Thyroid gland (tissue), 4 donors: ENCODE data around the gene INPP4B. TPM values are rescaled to one million over a fixed set of nuclear protein-coding genes. Genes with fewer than 3 reads are reported as not detected.

Experiments
- DNase-seq, 2 donors: peaks; one replicate each; pipeline ENCODE4 v3.0.0-alpha.2; 2019
- H3K27ac ChIP-seq, 3 donors: fragments of 200-600 bp; sonication (generic); 1 replicate in 2 of 3; 2 replicates in 1 of 3; pipeline ENCODE4 v1.5.1; 2016 to 2019; ENCODE audit warnings: mild to moderate bottlenecking in 1 of 3, moderate library complexity in 1 of 3
- H3K27me3 ChIP-seq: fragments of 200-600 bp; sonication (generic); one replicate; pipeline ENCODE4 v1.5.1; 2019
- H3K36me3 ChIP-seq, 2 donors: fragments of 200-600 bp; sonication (generic); one replicate each; pipeline ENCODE4 v1.5.1; 2016 to 2019
- H3K4me1 ChIP-seq, 2 donors: fragments of 200-600 bp; sonication (generic); one replicate each; pipeline ENCODE4 v1.5.1; 2017 to 2019
- H3K4me3 ChIP-seq, 3 donors: fragments of 200-600 bp; sonication (generic); replicated peaks in 1 of 3; 1 replicate in 2 of 3; 2 replicates in 1 of 3; pipeline ENCODE4 v1.5.1; 2016; ENCODE audit warnings: mild to moderate bottlenecking in 1 of 3
- H3K9me3 ChIP-seq: fragments of 200-600 bp; sonication (generic); one replicate; pipeline ENCODE4 v1.5.1; 2017
- CTCF ChIP-seq, 6 experiments: fragments of 200-600 bp in 3 of 6; fragments of 450-650 bp in 3 of 6; sonication (generic) in 3 of 6; IDR thresholded peaks; one replicate each; pipeline ENCODE4 v1.5.1; 2016 to 2019; ENCODE audit warnings: antibody characterized with exemption in 6 of 6, mild to moderate bottlenecking in 2 of 6, inconsistent platforms in 1 of 6, moderate library complexity in 1 of 6
- POLR2A ChIP-seq, 2 donors: fragments of 450-650 bp; IDR thresholded peaks; one replicate each; pipeline ENCODE4 v1.6.1; 2017; ENCODE audit warnings: antibody characterized with exemption in 2 of 2, mild to moderate bottlenecking in 2 of 2, moderate library complexity in 1 of 2
- WGBS, 2 donors: methylation state at CpG; one replicate each; pipeline ENCODE4 v1.1.5; 2017; 5-methylcytosine and 5-hydroxymethylcytosine counted together
- intact Hi-C: fragments of 100-400 bp; cut with DNase I; formaldehyde crosslinking; loops from one replicate; pipeline ENCODE4 v1.15.1; 2023
- total RNA-seq, 4 donors: library from RNA; depleted of rRNA; stranded (reverse); fragments of >200 nt; gene quantifications; one replicate each; pipeline ENCODE4 v1.2.3, GENCODE V29; 2016

The INPP4B gene
- total RNA-seq, 4 donors from 2014 or later: 8.0 to 22.1 (median 12.0) TPM

GRCh38 chr4:142354794-142355420 lies 491.2 kb downstream of the INPP4B start:
- no peaks in the 10 kb centered on the region for H3K27me3 ChIP-seq
- 74 to 89% methylated on average over 8 of the region's 8 CpGs for WGBS, 2 donors
- intact Hi-C loops: loop anchor here (5.0 to 10.0 kb wide), 2 partner anchors 367 to 490 kb away; partner anchors contain the start of gene INPP4B

GRCh38 chr4:142354041-142354440 lies 492.1 kb downstream of the INPP4B start:
- Histone ChIP-seq H3K4me1 (peaks cover 14 to 23% of the 10 kb centered on the region in 2 donors), H3K27me3 (no peaks in the 10 kb centered on the region), H3K4me3 (no peak overlapping the region), H3K27ac (no peak overlapping the region), H3K9me3 (no peaks in the 10 kb centered on the region), H3K36me3 (no peaks in the 10 kb centered on the region)
- WGBS, 2 donors: 90 to 95% methylated on average over 3 of the region's 3 CpGs
- DNase-seq: no peak
- no peak for TF ChIP-seq CTCF (IDR thresholded peaks at IDR 0.05)
- no peak for TF ChIP-seq POLR2A (IDR thresholded peaks at IDR 0.05)
- intact Hi-C loops: loop anchor here (5.0 to 10.0 kb wide), 2 partner anchors 368 to 491 kb away; partner anchors contain the start of gene INPP4B

More at GRCh38 chr4:142354794-142355420, 491.2 kb downstream of the INPP4B start:
- H3K27ac ChIP-seq: no peak overlapping the region
- no peaks in the 10 kb centered on the region for H3K9me3 ChIP-seq
- no peak for DNase-seq
- no peaks in the 10 kb centered on the region for H3K36me3 ChIP-seq
- no peak overlapping the region for H3K4me3 ChIP-seq
- peaks cover 19 to 29% of the 10 kb centered on the region in 2 donors for H3K4me1 ChIP-seq
- TF ChIP-seq POLR2A (IDR thresholded peaks at IDR 0.05) (no peak), CTCF (IDR thresholded peaks at IDR 0.05) (no peak)

- no peaks in the 10 kb centered on the region for H3K36me3 ChIP-seq
- H3K9me3 ChIP-seq: no peaks in the 10 kb centered on the region
- H3K27ac ChIP-seq: no peak overlapping the region
- 29 to 30% methylated on average over 5 of the region's 5 CpGs for WGBS, 2 donors
- no peak overlapping the region for H3K4me3 ChIP-seq
- H3K27me3 ChIP-seq: no peaks in the 10 kb centered on the region
- peak in 1 of 2 donors; percentile 18 for DNase-seq
- peaks cover 11 to 19% of the 10 kb centered on the region in 2 donors for H3K4me1 ChIP-seq
- intact Hi-C loops: loop anchor here (5.0 to 10.0 kb wide), 2 partner anchors 369 to 492 kb away; partner anchors contain the start of gene INPP4B
- no peak for TF ChIP-seq POLR2A (IDR thresholded peaks at IDR 0.05)
- TF ChIP-seq CTCF (IDR thresholded peaks at IDR 0.05): peak; percentile 59 to 96 (median 86)
These were observed 492.9 kb downstream of the INPP4B start for GRCh38 chr4:142353149-142353738.

- intact Hi-C loops: loop anchor here (5.0 to 10.0 kb wide), 2 partner anchors 370 to 492 kb away; partner anchors contain the start of gene INPP4B
- TF ChIP-seq CTCF (IDR thresholded peaks at IDR 0.05) (no peak), POLR2A (IDR thresholded peaks at IDR 0.05) (no peak)
- no peak overlapping the region for H3K27ac ChIP-seq
- DNase-seq: no peak
- no peaks in the 10 kb centered on the region for H3K9me3 ChIP-seq
- WGBS, 2 donors: 77 to 88% methylated on average over 4 of the region's 4 CpGs
- H3K4me1 ChIP-seq: peaks cover 7 to 15% of the 10 kb centered on the region in 2 donors
- no peak overlapping the region for H3K4me3 ChIP-seq
- no peaks in the 10 kb centered on the region for H3K27me3 ChIP-seq
- no peaks in the 10 kb centered on the region for H3K36me3 ChIP-seq
These were observed 493.4 kb downstream of the INPP4B start for GRCh38 chr4:142352712-142353111.

GRCh38 chr4:142351958-142352357 lies 494.1 kb downstream of the INPP4B start:
- Histone ChIP-seq H3K4me3 (no peak overlapping the region), H3K27ac (peak overlapping the region in 1 of 3 donors; percentile 43), H3K36me3 (no peaks in the 10 kb centered on the region), H3K9me3 (no peaks in the 10 kb centered on the region), H3K27me3 (no peaks in the 10 kb centered on the region), H3K4me1 (peaks cover 7 to 15% of the 10 kb centered on the region in 2 donors)
- intact Hi-C loops: loop anchor here (5.0 to 10.0 kb wide), 2 partner anchors 370 to 493 kb away; partner anchors contain the start of gene INPP4B
- TF ChIP-seq CTCF (IDR thresholded peaks at IDR 0.05) (no peak), POLR2A (IDR thresholded peaks at IDR 0.05) (no peak)
- 54 to 74% methylated on average over 4 of the region's 4 CpGs for WGBS, 2 donors
- DNase-seq: no peak
